Middle frontal gyrus (tissue), 1 donor: ENCODE results near the gene KRT3.
A peak's percentile ranks its signal among the peaks of the same experiment; 100 is the strongest.

Source experiments
- DNase-seq: peaks from one replicate; pipeline ENCODE4 v3.0.0-alpha.2; 2015; ENCODE audit warnings: low spot score; ENCODE audit errors: extremely low spot score

Gene KRT3

GRCh38 chr12:52795694-52796428, at the start of gene KRT3:
Gene KRT3 (minus strand): TSS chr12:52796117. CDS start chr12:52796042, 75 bp downstream.
- DNase-seq: no peak

- DNase-seq: no peak
Measured at GRCh38 chr12:52844386-52844785, 48.5 kb upstream of the KRT3 start.

DNA sequence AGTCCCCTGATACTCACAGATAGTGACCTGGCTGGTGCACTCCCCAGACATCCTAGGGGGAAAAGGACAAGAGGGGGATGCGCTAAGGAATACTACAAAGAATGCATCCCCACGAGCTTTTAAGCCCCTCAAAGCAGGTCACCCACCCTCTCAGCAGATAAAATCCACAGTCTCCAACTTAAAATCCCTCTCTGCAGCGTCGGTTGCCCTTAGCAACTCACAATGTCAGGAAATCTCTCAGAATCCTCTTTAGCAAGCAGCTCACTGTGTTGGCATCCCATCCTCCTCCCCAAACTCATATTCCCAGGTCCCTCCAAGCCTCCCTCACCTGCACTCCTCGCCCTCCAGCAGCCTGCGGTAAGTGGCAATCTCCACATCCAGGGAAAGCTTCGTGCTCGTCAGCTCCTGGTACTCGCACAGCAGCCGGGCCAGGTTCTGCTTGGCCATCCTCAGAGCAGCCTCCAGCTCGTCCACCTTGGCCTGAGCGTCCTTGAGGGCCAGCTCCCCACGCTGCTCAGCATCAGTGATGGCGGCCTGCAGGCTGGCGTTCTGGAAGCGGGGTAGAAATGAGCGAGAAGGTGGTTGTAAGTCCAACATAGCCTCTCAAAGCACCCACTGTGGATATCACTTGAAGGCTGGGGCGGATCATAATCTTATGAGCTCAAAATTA, 43.7 kb upstream of the KRT3 start:
- DNase-seq: no peak

DNA sequence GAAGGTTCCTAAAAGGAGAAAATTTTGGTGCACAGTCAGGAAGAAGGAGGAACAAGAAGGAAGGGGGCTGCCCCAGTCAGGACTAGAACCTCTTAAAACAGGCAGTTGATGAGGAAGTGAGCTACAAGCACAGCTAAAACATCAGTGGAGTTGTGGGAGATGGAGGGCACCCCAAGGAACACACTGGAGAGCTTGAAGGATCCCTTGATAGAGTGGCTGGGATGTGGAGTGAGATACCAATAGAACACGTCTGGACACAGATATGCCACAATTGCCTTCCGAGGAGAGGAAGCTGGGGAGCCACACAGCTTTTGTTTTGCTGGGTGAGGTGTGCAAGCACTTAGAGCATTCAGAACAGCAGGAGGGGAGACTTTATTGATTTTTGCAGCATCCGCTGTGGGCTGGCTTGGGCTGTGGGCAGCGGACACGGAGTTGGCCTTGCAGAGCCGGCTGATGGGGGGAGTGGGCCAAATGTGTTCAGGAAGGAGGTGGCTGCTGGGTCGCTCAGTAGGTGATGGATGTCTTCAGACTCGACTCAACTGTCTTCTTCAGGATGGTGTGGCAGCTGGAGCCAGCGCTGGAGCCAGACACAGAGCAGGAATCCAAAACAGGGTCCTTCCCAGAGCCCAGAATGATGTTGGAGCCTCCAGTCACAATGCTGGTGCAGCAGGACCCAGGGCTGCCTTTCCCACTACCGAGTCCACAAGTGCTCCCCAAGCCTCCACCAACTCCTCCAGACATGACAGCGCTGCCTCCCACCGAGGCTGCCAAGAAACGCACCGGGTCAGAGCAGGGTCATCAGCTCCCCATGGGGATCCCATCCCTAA, 42.9 kb upstream of the KRT3 start:
- DNase-seq: no peak

DNA sequence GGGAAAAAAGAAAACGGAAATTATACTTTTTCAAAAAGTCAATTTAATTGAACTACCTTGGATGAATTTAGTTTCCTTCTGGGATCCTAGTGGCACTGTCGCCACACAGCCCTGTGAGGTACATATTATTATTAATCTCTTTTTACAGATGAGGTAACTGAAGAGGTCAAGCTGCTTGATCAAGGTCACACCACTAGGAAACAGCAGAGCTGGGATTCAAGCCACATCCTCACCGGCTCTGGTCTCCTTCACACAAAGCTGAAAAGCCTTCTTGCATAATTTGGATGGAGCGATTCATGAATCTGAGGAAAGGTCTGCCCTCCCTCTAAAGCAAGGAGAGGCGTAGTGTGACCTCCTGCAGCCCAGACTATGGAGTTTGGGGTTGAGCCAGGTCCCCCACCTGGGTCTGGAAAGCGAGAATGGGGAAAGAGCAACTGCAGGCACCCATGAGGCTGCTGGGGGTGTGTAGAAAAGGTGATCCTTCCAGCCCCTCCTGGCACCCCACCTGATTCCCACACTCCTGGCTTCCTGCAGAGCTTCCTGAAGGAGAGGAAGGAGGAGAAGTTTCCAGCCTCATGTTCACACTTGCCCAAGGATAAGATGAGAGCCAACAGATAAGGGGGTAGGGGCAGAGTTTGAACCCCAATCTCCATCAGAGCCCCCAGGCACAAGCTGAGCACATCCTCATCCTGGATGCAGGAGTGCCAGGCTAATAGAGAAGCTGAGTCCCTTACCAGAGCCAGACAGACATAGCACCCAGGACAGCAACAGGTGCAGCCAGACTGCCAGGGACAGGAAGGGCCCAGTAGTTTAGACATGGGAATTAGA, 42.1 kb upstream of the KRT3 start:
- no peak for DNase-seq

DNA sequence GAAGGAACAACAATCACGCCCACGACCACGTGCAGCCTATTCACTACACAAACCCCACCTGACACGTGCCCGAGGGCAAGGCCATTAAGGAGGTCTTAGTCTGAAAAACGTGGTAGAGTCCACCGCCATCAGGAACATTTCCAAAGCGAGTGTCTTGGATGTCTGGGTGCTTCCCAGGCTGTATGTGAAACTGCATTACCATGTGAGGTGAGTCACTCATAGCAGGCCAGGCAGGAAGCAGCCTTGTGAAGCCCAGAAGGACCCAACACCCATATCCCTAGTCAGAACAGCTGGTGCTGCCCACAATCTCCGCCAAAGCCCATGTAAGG, 41.5 kb upstream of the KRT3 start:
- peak; percentile 8 for DNase-seq

- DNase-seq: no peak
Measured at GRCh38 chr12:52836491-52837412, 40.8 kb upstream of the KRT3 start.

GRCh38 chr12:52836042-52836466, 40.1 kb upstream of the KRT3 start:
- DNase-seq: no peak

- no peak for DNase-seq
Measured at GRCh38 chr12:52835271-52836041, 39.5 kb upstream of the KRT3 start.

GRCh38 chr12:52834727-52835001, 38.7 kb upstream of the KRT3 start:
- DNase-seq: no peak

DNA sequence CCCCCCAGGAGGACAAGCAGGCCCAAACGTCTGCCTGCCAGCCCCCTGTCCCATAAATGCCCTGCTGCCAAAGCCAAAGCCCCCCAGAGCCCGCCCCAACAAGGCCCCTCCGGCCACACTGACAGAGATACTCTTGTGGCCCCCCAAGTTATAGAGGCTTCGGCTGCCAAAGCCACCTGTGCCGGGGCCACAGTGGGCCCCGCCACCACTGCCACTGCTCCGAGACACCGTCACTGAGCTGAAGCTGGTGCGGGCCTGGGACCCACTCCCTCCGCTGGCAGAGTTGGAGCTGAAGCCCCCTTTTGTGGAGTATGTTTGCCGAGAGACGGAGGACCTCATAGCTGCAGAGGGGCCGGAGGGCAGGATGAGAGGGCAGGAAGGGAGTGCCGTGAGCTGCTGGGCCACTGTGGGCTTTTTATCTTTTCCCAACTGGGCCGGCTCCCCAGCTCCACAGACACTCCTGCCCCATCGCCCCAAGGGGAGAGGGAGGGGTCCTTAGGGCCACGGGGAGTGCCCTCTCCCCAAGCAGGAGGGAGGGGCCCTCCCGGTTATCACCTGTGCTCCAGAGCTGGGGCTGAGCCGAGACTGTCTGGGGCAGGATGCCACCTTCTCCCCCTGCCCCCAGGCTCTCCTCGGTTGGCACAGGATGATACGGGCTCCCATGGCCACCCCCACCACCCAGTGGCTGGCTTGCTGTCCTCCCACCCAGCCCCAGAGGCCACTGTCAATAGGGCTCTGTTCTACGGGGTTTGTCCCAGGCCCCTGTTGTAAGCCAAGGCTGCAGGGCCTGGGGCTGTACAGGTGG, 38.2 kb upstream of the KRT3 start, which contains the start of gene KRT79:
TSS of gene KRT79 (minus strand) at position 390 of the 805 bp plus-strand sequence. CDS start at position 339, 51 bp downstream.
- no peak for DNase-seq

DNA sequence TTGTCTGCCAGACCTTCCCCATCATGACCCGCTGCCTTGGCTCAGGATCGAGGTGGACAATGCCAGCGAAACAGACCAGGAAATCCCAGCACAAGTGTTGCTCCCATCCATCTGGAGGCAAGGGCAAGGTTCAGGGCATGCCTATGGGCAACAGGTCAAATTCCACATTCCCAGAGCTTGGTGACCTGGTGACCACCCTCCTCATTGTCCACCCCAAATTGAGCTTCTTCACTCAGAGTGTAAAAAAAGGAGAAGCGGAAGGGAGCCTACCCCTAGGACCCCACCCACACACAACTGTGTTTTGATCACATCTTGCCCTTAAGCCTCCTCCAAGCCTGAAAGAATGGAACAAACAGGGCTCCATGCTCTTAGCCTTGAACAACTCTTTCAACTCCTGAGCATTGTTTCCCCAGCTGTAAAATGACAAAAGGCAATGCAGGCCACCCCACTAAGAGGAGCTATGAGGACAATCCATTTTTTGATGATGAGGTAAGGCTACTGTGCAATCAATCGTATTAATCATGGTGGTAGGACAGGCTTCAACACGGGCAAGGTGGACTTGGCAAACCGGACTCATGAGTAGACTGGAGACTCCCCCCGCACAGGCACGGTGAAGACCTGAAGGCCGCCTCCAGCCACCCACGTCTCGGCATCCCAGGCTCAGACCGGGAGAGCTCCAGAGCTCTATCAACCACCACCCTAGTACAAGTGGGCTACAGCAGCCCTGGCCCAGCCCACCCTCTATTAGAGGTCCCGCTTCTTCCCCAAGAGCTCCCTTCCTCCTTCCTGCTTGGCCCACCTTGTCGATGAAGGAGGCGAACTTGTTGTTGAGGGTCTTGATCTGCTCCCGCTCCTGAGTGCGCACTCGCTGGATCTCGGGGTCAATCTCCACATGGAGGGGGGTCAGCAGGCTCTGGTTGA, 37.3 kb upstream of the KRT3 start:
- DNase-seq: no peak

DNA sequence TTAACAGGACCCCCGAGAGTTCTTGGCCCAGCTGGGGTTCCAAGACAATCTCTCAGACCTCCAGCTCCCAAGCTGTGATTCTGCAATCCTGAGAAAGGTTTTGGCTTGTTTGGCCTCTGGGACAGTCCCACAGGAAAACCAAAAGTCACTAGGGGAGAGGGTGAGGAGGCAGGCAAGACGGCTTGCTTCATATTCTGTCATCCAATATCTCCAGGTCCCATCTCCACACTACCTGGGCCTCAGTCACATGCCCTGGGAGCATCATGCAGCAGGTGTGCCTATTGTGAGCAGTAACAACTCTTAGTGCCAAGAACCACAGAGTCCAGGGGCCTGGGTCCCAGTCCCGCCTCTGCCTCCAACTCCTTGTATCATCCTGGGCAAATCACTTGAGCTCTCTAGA, 36.5 kb upstream of the KRT3 start:
- no peak for DNase-seq

DNA sequence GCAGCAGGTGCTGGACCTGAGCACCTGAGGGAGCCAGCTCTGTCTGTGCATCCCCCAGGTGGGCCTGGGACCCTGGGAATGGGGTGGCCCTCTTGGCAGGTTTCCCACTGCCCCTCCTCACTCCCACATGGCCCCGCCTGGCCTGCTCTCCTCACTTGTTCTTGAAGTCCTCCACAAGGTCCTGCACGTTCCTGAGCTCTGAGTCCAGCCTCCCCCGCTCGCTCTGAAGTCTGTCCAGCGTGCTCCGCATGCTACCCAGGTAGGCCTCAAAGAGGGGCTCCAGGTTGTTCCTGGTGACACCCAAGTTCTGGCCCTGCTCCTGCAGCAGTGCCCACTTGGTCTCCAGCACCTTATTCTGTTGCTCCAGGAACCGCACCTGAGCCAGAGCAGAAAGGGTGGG, 35.3 kb upstream of the KRT3 start:
- DNase-seq: no peak

DNA sequence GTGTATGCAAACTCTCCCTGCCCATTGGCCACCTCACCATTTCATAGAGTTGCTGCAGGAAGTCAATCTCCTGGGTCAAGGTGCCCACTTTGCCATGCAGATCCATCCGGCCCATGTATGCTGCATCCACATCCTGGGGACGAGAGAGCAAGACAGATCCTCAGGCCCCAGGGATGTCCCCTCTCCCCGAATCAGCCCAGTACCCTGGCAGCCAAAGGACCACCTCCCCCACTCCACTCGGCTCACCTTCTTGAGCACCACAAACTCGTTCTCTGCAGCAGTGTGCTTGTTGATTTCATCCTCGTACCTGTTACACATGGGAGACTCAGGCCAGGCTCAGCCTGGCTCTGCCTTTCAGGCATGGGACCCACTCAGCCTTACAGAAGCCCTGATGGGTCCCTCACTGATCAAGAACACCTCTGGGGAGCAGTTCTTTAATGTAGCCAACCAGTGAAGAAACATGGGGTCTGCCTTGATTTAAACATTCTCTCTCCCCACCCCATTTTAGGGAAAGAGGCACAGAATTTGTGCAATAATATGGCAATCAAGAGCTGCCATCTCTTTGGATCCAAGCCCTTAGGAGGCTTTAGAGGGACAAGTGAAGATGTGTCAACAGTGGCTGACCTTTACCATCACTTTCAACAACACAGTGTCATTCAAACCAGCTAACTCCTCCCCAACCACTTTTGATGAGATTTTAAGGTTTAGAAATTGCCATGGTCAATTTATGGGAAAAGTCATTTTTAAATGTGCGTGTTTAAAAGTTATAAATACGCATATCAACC, 34.3 kb upstream of the KRT3 start:
- DNase-seq: no peak

DNA sequence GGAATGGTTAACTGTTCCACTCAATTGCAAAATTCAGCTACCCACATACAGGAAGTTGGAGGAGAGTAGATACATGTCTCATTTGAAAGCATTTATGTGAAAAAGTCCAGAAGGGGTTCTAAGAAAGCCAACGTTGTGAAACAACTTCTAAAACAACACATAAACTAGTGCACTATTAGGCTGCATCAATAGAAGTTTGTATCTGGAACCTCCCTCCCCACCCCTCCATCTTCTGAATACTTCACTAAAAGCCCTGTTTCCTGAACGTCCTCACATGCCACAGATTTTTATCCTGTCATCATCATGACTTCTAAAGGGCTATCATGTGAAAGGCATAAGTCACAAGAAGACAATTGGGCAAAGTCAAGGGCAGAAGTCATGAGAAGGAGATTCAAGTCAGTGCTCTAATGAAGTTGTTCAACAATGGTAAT, 32.7 kb upstream of the KRT3 start:
- no peak for DNase-seq

DNA sequence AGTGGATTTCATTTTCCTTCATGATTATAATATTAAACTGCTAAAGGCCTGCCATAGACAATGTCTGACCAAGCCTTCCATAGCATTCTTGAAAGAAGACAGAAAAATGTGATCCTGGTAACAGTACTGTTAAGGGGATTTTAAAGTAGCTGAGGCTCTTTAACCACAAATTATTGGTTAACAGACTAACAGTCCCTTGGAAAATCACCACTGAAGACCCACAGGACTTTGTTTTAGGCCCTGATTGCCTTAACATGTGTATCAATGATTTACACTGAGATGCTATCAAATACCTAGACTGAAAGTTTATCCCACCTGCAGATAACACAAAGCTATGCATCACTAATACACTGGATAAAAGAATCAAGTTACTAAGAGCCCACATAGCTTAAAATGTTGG, 32.2 kb upstream of the KRT3 start:
- DNase-seq: no peak
